DOHH2 (cell line): ENCODE measurements around the gene TDP1.

Source experiments
- H3F3A ChIP-seq: fragments of 200-600 bp; sonication (generic), shearing (Covaris generic); 2 replicates; pipeline ENCODE4 v1.6.0; 2016; ENCODE audit warnings: antibody characterized with exemption, mild to moderate bottlenecking; ENCODE audit not compliant: control insufficient read depth, insufficient read depth
- H3K27ac ChIP-seq: fragments of 200-600 bp; sonication (generic); 2 replicates; pipeline ENCODE4 v1.5.1; 2014; ENCODE audit warnings: low read depth, mild to moderate bottlenecking, low read length, moderate library complexity
- H3K27me3 ChIP-seq: fragments of 200-600 bp; sonication (generic); 2 replicates; pipeline ENCODE4 v1.6.1; 2014; ENCODE audit warnings: mild to moderate bottlenecking, low read length, mixed read lengths; ENCODE audit not compliant: control insufficient read depth
- H3K36me3 ChIP-seq: fragments of 200-600 bp; sonication (generic); 2 replicates; pipeline ENCODE4 v1.6.1; 2014; ENCODE audit warnings: mild to moderate bottlenecking, low read length, moderate library complexity, mixed read lengths; ENCODE audit not compliant: control insufficient read depth
- H3K4me1 ChIP-seq: fragments of 200-600 bp; sonication (generic); 2 replicates; pipeline ENCODE4 v1.6.1; 2014; ENCODE audit warnings: mild to moderate bottlenecking, low read length, mixed read lengths; ENCODE audit not compliant: control insufficient read depth
- H3K4me2 ChIP-seq: fragments of 200-600 bp; sonication (generic); 2 replicates; pipeline ENCODE4 v1.6.0; 2014; ENCODE audit warnings: mild to moderate bottlenecking, low read length, moderate library complexity
- H3K4me3 ChIP-seq: fragments of 200-600 bp; sonication (generic); 2 replicates; pipeline ENCODE4 v1.5.1; 2014; ENCODE audit warnings: mild to moderate bottlenecking, low read length, mixed read lengths
- H3K79me2 ChIP-seq: fragments of 200-600 bp; sonication (generic); 2 replicates; pipeline ENCODE4 v1.6.1; 2014; ENCODE audit warnings: mild to moderate bottlenecking, low read length, mixed read lengths; ENCODE audit not compliant: control insufficient read depth
- H3K9me2 ChIP-seq: fragments of 200-600 bp; sonication (generic); replicated peaks from 2 replicates; pipeline ENCODE4 v1.6.1; 2014; ENCODE audit warnings: mild to moderate bottlenecking, low read length, mixed read lengths; ENCODE audit not compliant: control insufficient read depth
- H3K9me3 ChIP-seq: fragments of 200-600 bp; sonication (generic); 2 replicates; pipeline ENCODE4 v1.6.1; 2014; ENCODE audit warnings: antibody characterized with exemption, low read length, mixed read lengths; ENCODE audit not compliant: control insufficient read depth, insufficient read depth
- H4K20me1 ChIP-seq: fragments of 200-600 bp; sonication (generic); 2 replicates; pipeline ENCODE4 v1.6.0; 2014; ENCODE audit warnings: low read depth, mild to moderate bottlenecking, antibody characterized with exemption, low read length, moderate library complexity; ENCODE audit not compliant: control insufficient read depth, insufficient read depth
- EZH2phosphoT487 ChIP-seq: fragments of 200-600 bp; sonication (generic); IDR thresholded peaks from 2 replicates; pipeline ENCODE4 v1.6.1; 2017; ENCODE audit warnings: borderline replicate concordance, mild to moderate bottlenecking, antibody characterized with exemption, low read length, moderate library complexity, mixed read lengths
- TF ChIP-seq, protein P1 (sequence below): fragments of 200-600 bp; sonication (generic); IDR thresholded peaks from one replicate; pipeline ENCODE4 v1.5.1; 2014; ENCODE audit warnings: antibody characterized with exemption, mild to moderate bottlenecking, low read depth, low read length; ENCODE audit not compliant: poor library complexity, severe bottlenecking

Gene TDP1

GRCh38 chr14:89936654-89937185, 19.0 kb upstream of the TDP1 start:
- TF ChIP-seq, protein P1, sequence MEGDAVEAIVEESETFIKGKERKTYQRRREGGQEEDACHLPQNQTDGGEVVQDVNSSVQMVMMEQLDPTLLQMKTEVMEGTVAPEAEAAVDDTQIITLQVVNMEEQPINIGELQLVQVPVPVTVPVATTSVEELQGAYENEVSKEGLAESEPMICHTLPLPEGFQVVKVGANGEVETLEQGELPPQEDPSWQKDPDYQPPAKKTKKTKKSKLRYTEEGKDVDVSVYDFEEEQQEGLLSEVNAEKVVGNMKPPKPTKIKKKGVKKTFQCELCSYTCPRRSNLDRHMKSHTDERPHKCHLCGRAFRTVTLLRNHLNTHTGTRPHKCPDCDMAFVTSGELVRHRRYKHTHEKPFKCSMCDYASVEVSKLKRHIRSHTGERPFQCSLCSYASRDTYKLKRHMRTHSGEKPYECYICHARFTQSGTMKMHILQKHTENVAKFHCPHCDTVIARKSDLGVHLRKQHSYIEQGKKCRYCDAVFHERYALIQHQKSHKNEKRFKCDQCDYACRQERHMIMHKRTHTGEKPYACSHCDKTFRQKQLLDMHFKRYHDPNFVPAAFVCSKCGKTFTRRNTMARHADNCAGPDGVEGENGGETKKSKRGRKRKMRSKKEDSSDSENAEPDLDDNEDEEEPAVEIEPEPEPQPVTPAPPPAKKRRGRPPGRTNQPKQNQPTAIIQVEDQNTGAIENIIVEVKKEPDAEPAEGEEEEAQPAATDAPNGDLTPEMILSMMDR: peak; percentile 26
- no peak for TF ChIP-seq EZH2phosphoT487

GRCh38 chr14:89941830-89942377, 13.8 kb upstream of the TDP1 start:
- H3K9me2 ChIP-seq: no peaks in the 10 kb centered on the region
- H3K27ac ChIP-seq: no peak overlapping the region
- no peak for TF ChIP-seq EZH2phosphoT487
- TF ChIP-seq, protein P1: no peak
- no peak overlapping the region for H3K4me2 ChIP-seq
- no peak overlapping the region for H3K4me3 ChIP-seq
- no peaks in the 10 kb centered on the region; the same call in 1 of the 2 replicates for H3F3A ChIP-seq
- 0 out of 2 replicates have a peak, but pooled peaks cover 5% of the 10 kb centered on the region for H4K20me1 ChIP-seq
- H3K9me3 ChIP-seq: no peaks in the 10 kb centered on the region
- no peaks in the 10 kb centered on the region for H3K27me3 ChIP-seq
- H3K36me3 ChIP-seq: no peaks in the 10 kb centered on the region
- peaks cover 6% of the 10 kb centered on the region for H3K4me1 ChIP-seq
- no peaks in the 10 kb centered on the region for H3K79me2 ChIP-seq

More at GRCh38 chr14:89936654-89937185, 19.0 kb upstream of the TDP1 start:
- H3K9me3 ChIP-seq: no peaks in the 10 kb centered on the region
- H3K4me3 ChIP-seq: no peak overlapping the region
- H3K9me2 ChIP-seq: no peaks in the 10 kb centered on the region
- no peak overlapping the region for H3K27ac ChIP-seq
- H3K36me3 ChIP-seq: no peaks in the 10 kb centered on the region
- no peaks in the 10 kb centered on the region; the same call in 1 of the 2 replicates for H3F3A ChIP-seq
- no peaks in the 10 kb centered on the region for H3K79me2 ChIP-seq
- H3K4me2 ChIP-seq: no peak overlapping the region
- no peaks in the 10 kb centered on the region for H3K27me3 ChIP-seq
- 0 out of 2 replicates have a peak, but pooled peaks cover 5% of the 10 kb centered on the region for H4K20me1 ChIP-seq
- H3K4me1 ChIP-seq: peaks cover 6% of the 10 kb centered on the region

DNA sequence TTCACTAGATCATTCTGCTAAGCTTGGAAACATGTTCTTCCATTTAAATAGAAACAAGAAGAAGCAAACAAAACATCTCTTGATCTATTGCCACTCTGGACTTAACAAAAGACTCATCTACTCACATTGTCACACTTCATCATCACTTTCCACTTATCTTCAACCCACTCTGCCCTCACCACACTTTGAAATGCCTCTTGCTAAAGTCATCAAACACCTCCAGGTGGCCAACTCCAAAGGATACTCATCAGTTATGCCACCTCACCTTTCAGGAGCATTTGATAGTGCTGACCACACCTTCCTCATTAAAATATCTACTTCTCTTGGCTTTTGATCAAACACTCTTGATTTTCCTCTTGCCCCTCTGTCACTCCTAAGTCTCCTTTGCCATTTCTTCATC, 8.4 kb upstream of the TDP1 start:
- no peaks in the 10 kb centered on the region for H3F3A ChIP-seq
- no peaks in the 10 kb centered on the region for H3K4me1 ChIP-seq
- H3K79me2 ChIP-seq: no peaks in the 10 kb centered on the region
- no peaks in the 10 kb centered on the region for H3K9me3 ChIP-seq
- H3K36me3 ChIP-seq: peaks cover 16% of the 10 kb centered on the region
- H3K9me2 ChIP-seq: no peaks in the 10 kb centered on the region
- no peak overlapping the region for H3K4me3 ChIP-seq
- TF ChIP-seq EZH2phosphoT487: no peak
- TF ChIP-seq, protein P1: no peak
- no peak overlapping the region for H3K4me2 ChIP-seq
- H3K27me3 ChIP-seq: no peaks in the 10 kb centered on the region
- H4K20me1 ChIP-seq: no peaks in the 10 kb centered on the region
- H3K27ac ChIP-seq: no peak overlapping the region
